ENCODE results near the gene ZKSCAN1. TPM values are rescaled to one million over a fixed set of nuclear protein-coding genes. Genes with fewer than 3 reads are reported as not detected.
"Not testable (repeated sequence)": the region's sequence is repeated elsewhere in the genome, so short reads cannot be mapped to it uniquely, and the experiment has no call there.

The ZKSCAN1 gene
- total RNA-seq, 4 donors from 2014 or later, result 32.4 to 37.5 (median 35.4) TPM

DNA sequence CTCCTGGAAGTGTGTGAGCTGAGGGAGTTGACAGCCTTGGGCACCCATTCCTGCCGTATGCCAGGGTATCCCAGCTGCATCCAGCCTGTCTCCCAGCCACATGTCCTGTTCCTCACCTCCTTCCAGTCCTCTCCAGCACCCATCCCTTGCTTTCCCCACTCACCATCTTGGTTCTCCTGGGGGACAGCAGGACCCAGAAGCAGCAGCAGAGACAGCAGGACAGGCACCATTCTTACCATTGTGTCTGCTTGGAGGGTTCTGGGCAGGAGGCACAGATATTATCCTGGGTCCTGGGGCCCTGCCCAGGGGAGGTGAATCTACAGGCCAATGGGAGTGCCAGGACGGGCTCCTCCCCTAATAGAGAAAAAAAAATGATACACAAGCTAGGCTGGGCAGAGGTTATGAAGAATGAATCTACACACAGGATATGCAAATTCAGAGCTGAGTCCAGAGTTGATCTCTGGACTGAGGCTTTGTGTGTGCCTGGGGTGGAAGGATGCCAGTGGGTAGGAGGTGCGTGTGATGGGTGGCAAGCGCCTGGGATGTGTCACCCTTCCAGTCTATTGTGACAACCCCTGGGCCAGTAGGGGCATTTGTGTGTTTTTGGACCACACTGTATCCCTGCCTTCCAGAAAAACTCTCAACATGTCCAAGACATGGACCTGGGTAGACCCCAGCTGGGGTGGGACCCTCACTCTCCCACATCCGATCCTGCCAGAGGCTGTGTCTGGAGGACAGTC is 39.4 kb upstream of the ZKSCAN1 start, which contains the start of gene AZGP1:
Gene AZGP1, minus strand, starts transcription at position 250 of the 740 bp plus-strand sequence. Its CDS starts 11 bp downstream, at position 239.
- H3K4me3 ChIP-seq, result peak within 1 kb of the TSS in 3 of 4 donors; percentile 19 to 40 (median 22)
- H3K27ac ChIP-seq, result peak within 1 kb of the TSS; percentile 48 to 81 (median 62)
- no peak for TF ChIP-seq CTCF (IDR thresholded peaks at IDR 0.05)
- peak; percentile 22 to 77 for TF ChIP-seq EP300 (IDR thresholded peaks at IDR 0.05)
- peak in 1 of 2 donors; percentile 61 for TF ChIP-seq POLR2A (IDR thresholded peaks at IDR 0.05)
- H3K27me3 ChIP-seq, result no peaks in the 10 kb centered on the region
- H3K36me3 ChIP-seq, result peaks cover 0 to 10% (median 0%) of the 10 kb centered on the region in 3 donors
- no peak for DNase-seq (ENCODE audit: low spot score in 2 of 2)
- 50 to 56% methylated on average over 5 of the region's 5 CpGs for WGBS, 2 donors
- peaks cover 0 to 10% (median 0%) of the 10 kb centered on the region in 4 donors for H3K4me1 ChIP-seq
- H3K9me3 ChIP-seq, result no peaks in the 10 kb centered on the region

- Histone ChIP-seq H3K27me3 (no peaks in the 10 kb centered on the region), H3K36me3 (peaks cover 0 to 4% (median 0%) of the 10 kb centered on the region in 3 donors), H3K4me1 (peaks cover 0 to 10% (median 0%) of the 10 kb centered on the region in 4 donors), H3K4me3 (no peak overlapping the region), H3K27ac (peak overlapping the region; percentile 11 to 81 (median 47)), H3K9me3 (no peaks in the 10 kb centered on the region)
- no peak for DNase-seq (ENCODE audit: low spot score in 2 of 2)
- WGBS, 2 donors, result 83 to 90% methylated on average over 13 of the region's 13 CpGs
- no peak for TF ChIP-seq CTCF (IDR thresholded peaks at IDR 0.05)
- no peak for TF ChIP-seq POLR2A (IDR thresholded peaks at IDR 0.05)
- no peak for TF ChIP-seq EP300 (IDR thresholded peaks at IDR 0.05)
These were observed 38.8 kb upstream of the ZKSCAN1 start for GRCh38 chr7:99976626-99977025.

- H3K4me1 ChIP-seq, result peaks cover 0 to 10% (median 0%) of the 10 kb centered on the region in 4 donors
- not testable (repeated sequence) for H3K27me3 ChIP-seq, H3K36me3 ChIP-seq, H3K9me3 ChIP-seq, H3K4me3 ChIP-seq, H3K27ac ChIP-seq
- peak; percentile 49 to 79 (median 74) for TF ChIP-seq CTCF (IDR thresholded peaks at IDR 0.05)
- WGBS, 2 donors, result 18 to 24% methylated on average over 6 to 10 of the region's 10 CpGs
- peak; percentile 53 to 78 for DNase-seq (ENCODE audit: low spot score in 2 of 2)
These were observed 35.6 kb upstream of the ZKSCAN1 start for GRCh38 chr7:99979814-99980225.

GRCh38 chr7:99980448-99980872 is 34.9 kb upstream of the ZKSCAN1 start:
- DNase-seq (ENCODE audit: low spot score in 2 of 2), result not testable (repeated sequence)

GRCh38 chr7:99981066-99981465 is 34.3 kb upstream of the ZKSCAN1 start:
- not testable (repeated sequence) for H3K27ac ChIP-seq; H3K4me3 ChIP-seq; H3K36me3 ChIP-seq; DNase-seq (ENCODE audit: low spot score in 2 of 2); H3K27me3 ChIP-seq; H3K9me3 ChIP-seq; H3K4me1 ChIP-seq
- WGBS, 2 donors, result 72% methylated on average over 7 of the region's 7 CpGs

More at GRCh38 chr7:99980448-99980872, 34.9 kb upstream of the ZKSCAN1 start:
- H3K36me3 ChIP-seq, H3K27me3 ChIP-seq, H3K27ac ChIP-seq, H3K4me3 ChIP-seq, H3K9me3 ChIP-seq: not testable (repeated sequence)
- 63 to 71% methylated on average over 4 of the region's 4 CpGs for WGBS, 2 donors
- H3K4me1 ChIP-seq, result peaks cover 0 to 10% (median 0%) of the 10 kb centered on the region in 4 donors

GRCh38 chr7:99984593-99984992 is 30.8 kb upstream of the ZKSCAN1 start:
- no peak for TF ChIP-seq CTCF (IDR thresholded peaks at IDR 0.05)
- TF ChIP-seq POLR2A (IDR thresholded peaks at IDR 0.05), result no peak
- no peak for TF ChIP-seq EP300 (IDR thresholded peaks at IDR 0.05)
- no peak for DNase-seq (ENCODE audit: low spot score in 2 of 2)
- Histone ChIP-seq H3K9me3 (no peaks in the 10 kb centered on the region), H3K36me3 (no peaks in the 10 kb centered on the region), H3K4me1 (peaks cover 0 to 3% (median 0%) of the 10 kb centered on the region in 4 donors), H3K27ac (no peak overlapping the region), H3K4me3 (no peak overlapping the region), H3K27me3 (no peaks in the 10 kb centered on the region)
- 74 to 75% methylated on average over 2 of the region's 2 CpGs for WGBS, 2 donors

- H3K27ac ChIP-seq; H3K9me3 ChIP-seq; DNase-seq (ENCODE audit: low spot score in 2 of 2); H3K27me3 ChIP-seq; H3K4me3 ChIP-seq; H3K36me3 ChIP-seq: not testable (repeated sequence)
- 86 to 87% methylated on average over 11 to 13 of the region's 14 CpGs for WGBS, 2 donors
- peaks cover 0 to 11% (median 0%) of the 10 kb centered on the region in 4 donors for H3K4me1 ChIP-seq
These were observed 28.1 kb upstream of the ZKSCAN1 start for GRCh38 chr7:99987306-99987705.
